Measurements from ENCODE around the gene NEMP1.

The NEMP1 gene

GRCh38 chr12:57006809-57007475, 71.6 kb downstream of the NEMP1 start:
- Histone ChIP-seq H3K36me3 (ENCODE audit: insufficient read depth, low read length) (no peaks in the 10 kb centered on the region), H3K4me3 (ENCODE audit: low read depth, low read length) (peak overlapping the region; percentile 59), H3K27me3 (ENCODE audit: insufficient read depth, low read length) (0 out of 2 replicates have a peak, but pooled peaks cover 5% of the 10 kb centered on the region), H3K79me2 (ENCODE audit: control insufficient read depth, insufficient read depth, low read length, unreplicated experiment) (peaks cover 13% of the 10 kb centered on the region), H3K27ac (ENCODE audit: low read depth, low read length) (no peak overlapping the region), H2AFZ (ENCODE audit: low read length, unreplicated experiment) (peak overlapping the region; percentile 72), H3K4me1 (ENCODE audit: control insufficient read depth, insufficient read depth, low read length, unreplicated experiment) (peaks cover 17% of the 10 kb centered on the region)

GRCh38 chr12:57005980-57006808, 72.4 kb downstream of the NEMP1 start, which contains the start of gene ZBTB39:
TSS of gene ZBTB39 (minus strand) at chr12:57006546. CDS start at chr12:57004917, 1,629 bp downstream.
- Histone ChIP-seq H2AFZ (ENCODE audit: low read length, unreplicated experiment) (peak within 1 kb of the TSS; percentile 72), H3K4me1 (ENCODE audit: control insufficient read depth, insufficient read depth, low read length, unreplicated experiment) (peaks cover 17% of the 10 kb centered on the region), H3K27ac (ENCODE audit: low read depth, low read length) (no peak within 1 kb of the TSS), H3K4me3 (ENCODE audit: low read depth, low read length) (peak within 1 kb of the TSS; percentile 79), H3K36me3 (ENCODE audit: insufficient read depth, low read length) (no peaks in the 10 kb centered on the region), H3K79me2 (ENCODE audit: control insufficient read depth, insufficient read depth, low read length, unreplicated experiment) (peaks cover 13% of the 10 kb centered on the region), H3K27me3 (ENCODE audit: insufficient read depth, low read length) (no peaks in the 10 kb centered on the region)

Measured in ACC112 (cell line).